ENCODE data around the gene TBPL2.

TBPL2 gene

DNA sequence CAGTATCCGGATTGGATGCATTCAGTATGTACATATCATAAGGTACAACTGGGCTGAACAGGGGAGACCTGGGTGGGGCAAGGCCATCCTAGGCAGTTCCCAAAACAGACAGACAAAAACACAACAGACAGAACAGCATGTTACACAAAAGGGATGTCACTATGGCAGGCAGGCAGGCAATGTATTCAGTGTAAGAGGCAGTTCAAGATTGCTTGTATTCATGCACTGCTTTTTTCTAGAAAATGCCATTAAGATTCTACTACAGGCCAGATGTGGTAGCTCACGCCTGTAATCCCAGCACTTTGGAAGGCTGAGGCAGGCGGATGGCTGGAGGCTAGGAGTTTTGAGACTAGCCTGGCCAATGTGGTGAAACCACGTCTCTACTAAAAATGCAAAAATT is 3.5 kb downstream of the TBPL2 start:
- H3K4me3 Mint-ChIP-seq: no peak overlapping the region
- no peaks in the 10 kb centered on the region for H3K4me1 Mint-ChIP-seq
- no peaks in the 10 kb centered on the region for H3K36me3 Mint-ChIP-seq (ENCODE audit: low read depth)
- H3K27ac Mint-ChIP-seq: no peak overlapping the region
- H3K9me3 Mint-ChIP-seq: no peaks in the 10 kb centered on the region
- H3K27me3 Mint-ChIP-seq (ENCODE audit: low read depth): peaks cover 18% of the 10 kb centered on the region
- TF ChIP-seq, protein P1, sequence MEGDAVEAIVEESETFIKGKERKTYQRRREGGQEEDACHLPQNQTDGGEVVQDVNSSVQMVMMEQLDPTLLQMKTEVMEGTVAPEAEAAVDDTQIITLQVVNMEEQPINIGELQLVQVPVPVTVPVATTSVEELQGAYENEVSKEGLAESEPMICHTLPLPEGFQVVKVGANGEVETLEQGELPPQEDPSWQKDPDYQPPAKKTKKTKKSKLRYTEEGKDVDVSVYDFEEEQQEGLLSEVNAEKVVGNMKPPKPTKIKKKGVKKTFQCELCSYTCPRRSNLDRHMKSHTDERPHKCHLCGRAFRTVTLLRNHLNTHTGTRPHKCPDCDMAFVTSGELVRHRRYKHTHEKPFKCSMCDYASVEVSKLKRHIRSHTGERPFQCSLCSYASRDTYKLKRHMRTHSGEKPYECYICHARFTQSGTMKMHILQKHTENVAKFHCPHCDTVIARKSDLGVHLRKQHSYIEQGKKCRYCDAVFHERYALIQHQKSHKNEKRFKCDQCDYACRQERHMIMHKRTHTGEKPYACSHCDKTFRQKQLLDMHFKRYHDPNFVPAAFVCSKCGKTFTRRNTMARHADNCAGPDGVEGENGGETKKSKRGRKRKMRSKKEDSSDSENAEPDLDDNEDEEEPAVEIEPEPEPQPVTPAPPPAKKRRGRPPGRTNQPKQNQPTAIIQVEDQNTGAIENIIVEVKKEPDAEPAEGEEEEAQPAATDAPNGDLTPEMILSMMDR (IDR thresholded peaks at IDR 0.05; ENCODE audit: unreplicated experiment in 3 of 3): no peak

DNA sequence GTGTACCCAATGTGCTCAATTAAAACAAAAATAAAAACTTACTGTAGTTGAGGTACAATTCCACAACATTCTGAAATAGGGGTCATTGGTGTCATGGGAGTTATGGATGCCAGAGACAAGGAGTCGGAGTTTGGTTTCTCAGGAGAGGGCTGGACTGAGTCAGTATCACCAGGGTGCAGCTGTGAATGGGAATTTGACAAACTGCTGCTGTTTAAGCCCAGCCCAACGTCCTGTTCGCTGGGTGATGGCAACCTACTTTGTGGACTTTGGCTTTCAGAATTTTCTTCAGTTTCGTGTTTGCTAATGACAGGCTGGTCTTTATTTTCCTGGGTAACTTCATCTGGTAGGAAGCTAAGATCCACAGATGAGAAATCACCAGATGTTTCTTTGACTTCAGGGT is 3.9 kb downstream of the TBPL2 start:
- Mint-ChIP-seq H3K36me3 (ENCODE audit: low read depth) (no peaks in the 10 kb centered on the region), H3K27me3 (ENCODE audit: low read depth) (peaks cover 18% of the 10 kb centered on the region), H3K4me3 (no peak overlapping the region), H3K9me3 (no peaks in the 10 kb centered on the region), H3K27ac (no peak overlapping the region), H3K4me1 (no peaks in the 10 kb centered on the region)
- TF ChIP-seq, protein P1 (IDR thresholded peaks at IDR 0.05; ENCODE audit: unreplicated experiment in 3 of 3): no peak

DNA sequence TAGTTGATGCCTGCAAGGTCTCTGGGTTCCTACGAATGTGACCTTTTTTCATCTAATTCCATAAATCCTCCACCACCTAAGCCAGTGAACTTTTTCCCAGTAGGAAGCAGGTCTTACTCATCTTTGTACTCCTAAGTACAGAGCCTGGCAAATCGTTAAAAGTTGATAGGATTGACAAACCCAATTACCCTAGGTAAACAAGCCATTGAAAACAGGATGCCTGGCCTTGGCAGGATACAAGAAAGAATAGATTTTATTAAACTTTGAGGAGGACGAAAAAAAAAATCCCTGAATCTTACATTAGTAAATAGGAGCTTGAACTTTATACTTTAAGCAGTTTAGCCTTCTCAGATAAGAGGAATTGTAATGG is 5.6 kb downstream of the TBPL2 start:
- H3K27ac Mint-ChIP-seq: no peak overlapping the region
- TF ChIP-seq, protein P1 (IDR thresholded peaks at IDR 0.05; ENCODE audit: unreplicated experiment in 3 of 3): no peak
- peaks cover 18% of the 10 kb centered on the region for H3K27me3 Mint-ChIP-seq (ENCODE audit: low read depth)
- no peaks in the 10 kb centered on the region for H3K9me3 Mint-ChIP-seq
- H3K4me3 Mint-ChIP-seq: no peak overlapping the region
- no peaks in the 10 kb centered on the region for H3K36me3 Mint-ChIP-seq (ENCODE audit: low read depth)
- H3K4me1 Mint-ChIP-seq: no peaks in the 10 kb centered on the region

DNA sequence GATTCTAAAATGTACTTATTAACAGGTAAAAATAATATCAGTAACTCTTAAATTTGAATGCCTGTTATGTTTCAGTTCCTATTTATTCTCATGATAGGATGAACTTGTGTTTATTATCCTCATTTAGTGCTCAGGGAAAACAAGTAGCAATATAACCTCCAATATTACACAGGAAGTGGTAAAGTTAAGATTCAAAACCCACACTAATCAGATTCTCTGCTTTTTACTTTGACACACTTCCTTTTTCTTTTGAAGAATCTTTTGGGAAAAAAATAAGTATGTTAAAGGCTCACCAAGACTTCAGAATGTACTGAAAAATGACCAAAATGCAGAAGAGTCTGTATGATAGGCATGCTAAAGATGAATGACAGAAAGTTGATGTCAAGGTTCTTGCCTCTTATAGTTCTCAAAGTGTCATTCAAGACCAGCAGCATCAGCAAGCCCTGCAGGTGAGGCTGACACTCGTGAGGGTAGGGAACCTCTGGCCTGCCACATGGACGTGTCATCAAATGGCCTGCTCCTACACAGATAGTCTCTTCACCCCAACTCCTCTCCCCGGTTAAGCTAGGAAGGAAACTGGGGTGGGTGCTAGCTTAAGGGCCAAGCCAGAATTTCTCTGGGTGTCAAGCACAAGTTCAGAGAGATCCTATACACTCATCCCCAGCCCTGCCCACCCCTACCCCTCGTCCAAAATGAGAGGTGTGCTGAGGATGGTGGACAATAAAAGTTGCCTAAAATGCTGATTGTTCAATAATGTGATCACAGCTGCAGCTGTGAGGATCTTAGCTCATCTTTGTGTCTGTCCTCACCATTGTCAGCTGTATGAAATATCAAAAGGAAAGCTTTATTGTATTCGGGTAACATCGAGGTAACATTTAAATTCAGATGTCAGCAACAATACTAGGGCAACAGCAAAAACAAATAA is 6.3 kb downstream of the TBPL2 start:
- Mint-ChIP-seq H3K27ac (no peak overlapping the region), H3K27me3 (ENCODE audit: low read depth) (peaks cover 18% of the 10 kb centered on the region), H3K4me1 (no peaks in the 10 kb centered on the region), H3K4me3 (no peak overlapping the region), H3K9me3 (no peaks in the 10 kb centered on the region), H3K36me3 (ENCODE audit: low read depth) (no peaks in the 10 kb centered on the region)
- TF ChIP-seq, protein P1 (IDR thresholded peaks at IDR 0.05; ENCODE audit: unreplicated experiment in 3 of 3): no peak

DNA sequence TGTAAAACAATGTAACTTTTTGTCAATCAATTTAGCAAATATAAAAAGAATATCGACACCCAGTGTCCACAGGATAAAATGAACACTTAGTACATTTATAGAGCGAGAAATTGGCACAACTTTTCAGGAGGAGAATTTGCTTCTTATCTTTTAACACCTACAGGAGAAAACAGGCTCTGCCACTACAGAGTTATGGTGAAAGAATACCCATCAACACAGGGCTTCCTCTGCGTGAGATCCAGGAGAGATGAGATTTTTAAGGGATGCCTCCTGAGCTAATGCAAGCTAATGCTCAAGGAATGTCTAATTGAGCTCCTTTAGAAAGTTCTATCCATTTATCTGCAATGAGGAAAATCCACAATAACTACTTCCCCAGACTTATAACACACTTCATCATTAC is 7.8 kb downstream of the TBPL2 start:
- Mint-ChIP-seq H3K27ac (no peak overlapping the region), H3K4me1 (no peaks in the 10 kb centered on the region), H3K27me3 (ENCODE audit: low read depth) (peaks cover 15% of the 10 kb centered on the region), H3K36me3 (ENCODE audit: low read depth) (no peaks in the 10 kb centered on the region), H3K4me3 (no peak overlapping the region), H3K9me3 (no peaks in the 10 kb centered on the region)
- TF ChIP-seq, protein P1 (IDR thresholded peaks at IDR 0.05; ENCODE audit: unreplicated experiment in 3 of 3): no peak
